Neutrophil (primary cell): ENCODE measurements around the gene TTC3.

Source experiments
- H3K27ac ChIP-seq: fragments of 200-600 bp; sonication (generic); 2 replicates; pipeline ENCODE4 v1.5.1; 2016; ENCODE audit warnings: mild to moderate bottlenecking, moderate library complexity
- H3K27me3 ChIP-seq: fragments of 200-600 bp; sonication (generic); 2 replicates; pipeline ENCODE4 v1.6.0; 2016; ENCODE audit warnings: mild to moderate bottlenecking
- H3K36me3 ChIP-seq: fragments of 200-600 bp; sonication (generic); 2 replicates; pipeline ENCODE4 v1.5.1; 2017
- H3K4me1 ChIP-seq, 2 experiments: fragments of 200-600 bp in 1 of 2; sonication (generic) in 1 of 2; 1 replicate in 1 of 2; 2 replicates in 1 of 2; pipeline versions ENCODE4 v1.5.1 to v1.6.1; 2013 to 2016; ENCODE audit warnings: low read depth in 1 of 2, low read length in 1 of 2, mild to moderate bottlenecking in 1 of 2, moderate library complexity in 1 of 2; ENCODE audit not compliant: control insufficient read depth in 1 of 2, insufficient read depth in 1 of 2
- H3K4me3 ChIP-seq, 2 experiments: fragments of 200-600 bp in 1 of 2; sonication (generic) in 1 of 2; 1 replicate in 1 of 2; 2 replicates in 1 of 2; pipeline ENCODE4 v1.5.1; 2013 to 2016; ENCODE audit warnings: low read depth in 1 of 2, low read length in 1 of 2, mild to moderate bottlenecking in 1 of 2, moderate library complexity in 1 of 2
- H3K9me3 ChIP-seq: fragments of 200-600 bp; sonication (generic); 2 replicates; pipeline ENCODE4 v1.5.1; 2016
- TF ChIP-seq, protein P1 (sequence below): fragments of 200-600 bp; sonication (generic); IDR thresholded peaks from 2 replicates; pipeline ENCODE4 v1.5.1; 2016; ENCODE audit warnings: antibody characterized with exemption

The TTC3 gene

DNA sequence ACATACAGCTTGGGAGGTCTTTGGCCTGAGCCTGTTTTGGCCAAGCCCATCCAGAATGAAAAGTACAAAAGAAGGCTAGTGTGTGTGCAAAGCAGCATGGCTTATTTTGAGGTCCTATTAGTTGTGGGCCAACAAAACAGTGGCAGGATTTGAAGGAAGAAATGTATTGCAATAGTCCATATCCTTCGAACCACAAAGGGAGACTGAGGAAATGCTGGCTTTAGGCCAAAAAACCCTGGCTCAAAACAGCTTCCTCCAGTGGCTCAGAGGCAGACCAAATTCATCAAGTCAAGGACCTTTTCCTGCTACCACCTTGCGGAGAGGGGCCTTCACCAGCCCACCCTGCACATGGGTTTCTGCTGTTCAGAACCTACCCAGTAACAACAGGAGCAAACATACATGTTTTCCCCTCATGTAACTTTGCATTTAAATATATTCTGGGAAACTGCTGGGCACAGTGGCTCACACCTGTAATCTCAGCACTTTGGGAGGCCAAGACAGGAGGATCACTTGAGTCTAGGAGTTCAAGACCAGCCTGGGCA lies 150.8 kb downstream of the TTC3 start:
- TF ChIP-seq, protein P1, sequence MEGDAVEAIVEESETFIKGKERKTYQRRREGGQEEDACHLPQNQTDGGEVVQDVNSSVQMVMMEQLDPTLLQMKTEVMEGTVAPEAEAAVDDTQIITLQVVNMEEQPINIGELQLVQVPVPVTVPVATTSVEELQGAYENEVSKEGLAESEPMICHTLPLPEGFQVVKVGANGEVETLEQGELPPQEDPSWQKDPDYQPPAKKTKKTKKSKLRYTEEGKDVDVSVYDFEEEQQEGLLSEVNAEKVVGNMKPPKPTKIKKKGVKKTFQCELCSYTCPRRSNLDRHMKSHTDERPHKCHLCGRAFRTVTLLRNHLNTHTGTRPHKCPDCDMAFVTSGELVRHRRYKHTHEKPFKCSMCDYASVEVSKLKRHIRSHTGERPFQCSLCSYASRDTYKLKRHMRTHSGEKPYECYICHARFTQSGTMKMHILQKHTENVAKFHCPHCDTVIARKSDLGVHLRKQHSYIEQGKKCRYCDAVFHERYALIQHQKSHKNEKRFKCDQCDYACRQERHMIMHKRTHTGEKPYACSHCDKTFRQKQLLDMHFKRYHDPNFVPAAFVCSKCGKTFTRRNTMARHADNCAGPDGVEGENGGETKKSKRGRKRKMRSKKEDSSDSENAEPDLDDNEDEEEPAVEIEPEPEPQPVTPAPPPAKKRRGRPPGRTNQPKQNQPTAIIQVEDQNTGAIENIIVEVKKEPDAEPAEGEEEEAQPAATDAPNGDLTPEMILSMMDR: no peak
- Histone ChIP-seq H3K27ac (no peak overlapping the region), H3K36me3 (peaks cover 59% of the 10 kb centered on the region), H3K4me3 (no peak overlapping the region), H3K27me3 (peaks cover 16% of the 10 kb centered on the region), H3K9me3 (no peaks in the 10 kb centered on the region), H3K4me1 (peaks cover 38 to 40% of the 10 kb centered on the region in 2 experiments)

DNA sequence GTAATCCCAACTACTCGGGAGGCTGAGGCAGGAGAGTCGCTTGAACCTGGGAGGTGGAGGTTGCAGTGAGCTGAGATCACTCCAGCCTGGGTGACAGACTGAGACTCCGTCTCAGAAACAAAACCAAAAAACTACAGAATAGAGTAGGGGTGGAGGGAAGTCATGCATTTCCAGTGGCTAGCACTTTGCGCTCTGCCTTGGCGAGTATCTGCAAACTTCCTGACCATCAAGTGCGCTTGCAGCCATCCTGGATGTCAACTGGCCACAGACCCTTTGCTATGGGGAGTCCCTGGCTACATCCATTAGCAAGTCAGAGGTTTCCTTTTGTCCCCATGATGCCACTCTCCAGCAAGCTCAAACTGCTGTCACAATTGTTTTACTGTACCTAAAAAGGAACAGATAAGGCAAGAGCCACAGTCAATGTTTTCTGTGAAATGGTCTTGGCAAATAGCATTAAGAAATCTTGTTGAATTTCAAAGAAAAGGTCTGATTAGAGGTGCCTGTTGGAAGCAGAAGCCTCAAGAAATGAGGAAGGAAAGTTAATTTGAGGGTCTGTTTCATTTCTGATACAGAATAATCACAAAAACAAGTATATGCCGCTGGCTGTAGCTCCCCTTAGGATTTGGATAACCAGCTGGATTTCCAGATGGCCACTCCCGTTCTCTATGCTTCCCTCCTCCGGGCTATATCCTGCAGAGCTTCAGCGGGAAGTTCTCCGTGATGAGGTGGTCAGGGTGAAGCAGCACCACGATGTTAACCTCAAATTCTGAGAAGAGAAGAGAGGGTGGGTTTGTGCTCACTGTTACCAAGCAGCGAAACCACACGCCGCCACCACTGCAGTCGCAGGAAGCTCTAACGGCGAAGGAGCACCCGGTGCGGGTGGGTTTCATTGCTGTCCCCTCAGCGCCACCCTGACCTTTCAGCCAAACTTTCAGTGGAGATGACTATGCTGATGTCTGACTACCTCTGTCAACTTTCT lies 152.1 kb downstream of the TTC3 start:
- Histone ChIP-seq H3K36me3 (peaks cover 72% of the 10 kb centered on the region), H3K27ac (peak overlapping the region; percentile 62)

DNA sequence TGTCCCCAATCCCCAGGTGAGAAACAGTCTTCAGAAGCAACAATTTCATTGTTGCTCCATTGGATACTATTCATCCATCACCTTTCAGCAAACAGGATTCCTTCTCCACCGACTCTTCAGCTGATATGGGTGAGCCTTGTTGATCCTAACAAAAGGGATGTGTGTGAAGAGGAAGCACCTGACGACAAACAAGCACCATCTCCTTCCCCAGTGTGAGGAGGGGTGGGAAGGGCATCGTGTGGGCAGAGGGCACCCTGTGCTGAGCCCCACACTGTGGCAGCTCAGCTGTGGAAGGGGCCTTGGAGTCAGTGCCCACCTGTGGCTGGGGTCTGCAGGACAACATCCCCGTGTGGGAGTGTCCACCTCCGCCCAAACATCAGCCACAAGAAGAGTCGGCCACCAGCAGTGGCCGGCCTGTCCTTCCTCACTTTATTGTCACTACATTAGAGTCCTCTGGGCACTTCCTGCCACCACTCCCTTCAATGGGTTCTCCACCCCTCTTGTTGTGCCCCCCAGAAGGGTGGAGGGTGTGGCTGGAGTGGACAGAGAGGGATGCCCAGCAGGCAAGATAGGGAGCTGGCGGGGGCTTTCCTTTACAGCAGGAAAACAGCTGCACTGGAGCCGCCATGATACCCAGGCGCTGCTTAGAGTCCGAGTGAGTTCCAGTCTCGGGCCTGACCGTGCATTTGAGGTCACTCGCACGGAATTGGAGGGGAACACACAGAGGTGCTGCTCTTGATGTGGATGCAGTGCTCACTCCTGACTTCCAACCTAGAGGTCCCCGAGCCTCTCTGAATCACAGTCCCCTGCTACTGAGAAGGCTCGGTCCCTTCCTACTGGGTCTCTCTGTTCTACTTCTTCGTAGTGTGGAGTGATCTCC lies 153.2 kb downstream of the TTC3 start:
- H3K27ac ChIP-seq: peak overlapping the region; percentile 62
- H3K36me3 ChIP-seq: peaks cover 83% of the 10 kb centered on the region
- H3K4me3 ChIP-seq: no peak overlapping the region
- TF ChIP-seq, protein P1: no peak
- H3K9me3 ChIP-seq: no peaks in the 10 kb centered on the region
- peaks cover 22 to 23% of the 10 kb centered on the region in 2 experiments for H3K4me1 ChIP-seq
- no peaks in the 10 kb centered on the region for H3K27me3 ChIP-seq

More for the DNA sequence above, 152.1 kb downstream of the TTC3 start:
- Histone ChIP-seq H3K4me1 (peaks cover 32 to 35% of the 10 kb centered on the region in 2 experiments), H3K9me3 (no peaks in the 10 kb centered on the region), H3K4me3 (no peak overlapping the region), H3K27me3 (peaks cover 4% of the 10 kb centered on the region)
- TF ChIP-seq, protein P1: no peak

DNA sequence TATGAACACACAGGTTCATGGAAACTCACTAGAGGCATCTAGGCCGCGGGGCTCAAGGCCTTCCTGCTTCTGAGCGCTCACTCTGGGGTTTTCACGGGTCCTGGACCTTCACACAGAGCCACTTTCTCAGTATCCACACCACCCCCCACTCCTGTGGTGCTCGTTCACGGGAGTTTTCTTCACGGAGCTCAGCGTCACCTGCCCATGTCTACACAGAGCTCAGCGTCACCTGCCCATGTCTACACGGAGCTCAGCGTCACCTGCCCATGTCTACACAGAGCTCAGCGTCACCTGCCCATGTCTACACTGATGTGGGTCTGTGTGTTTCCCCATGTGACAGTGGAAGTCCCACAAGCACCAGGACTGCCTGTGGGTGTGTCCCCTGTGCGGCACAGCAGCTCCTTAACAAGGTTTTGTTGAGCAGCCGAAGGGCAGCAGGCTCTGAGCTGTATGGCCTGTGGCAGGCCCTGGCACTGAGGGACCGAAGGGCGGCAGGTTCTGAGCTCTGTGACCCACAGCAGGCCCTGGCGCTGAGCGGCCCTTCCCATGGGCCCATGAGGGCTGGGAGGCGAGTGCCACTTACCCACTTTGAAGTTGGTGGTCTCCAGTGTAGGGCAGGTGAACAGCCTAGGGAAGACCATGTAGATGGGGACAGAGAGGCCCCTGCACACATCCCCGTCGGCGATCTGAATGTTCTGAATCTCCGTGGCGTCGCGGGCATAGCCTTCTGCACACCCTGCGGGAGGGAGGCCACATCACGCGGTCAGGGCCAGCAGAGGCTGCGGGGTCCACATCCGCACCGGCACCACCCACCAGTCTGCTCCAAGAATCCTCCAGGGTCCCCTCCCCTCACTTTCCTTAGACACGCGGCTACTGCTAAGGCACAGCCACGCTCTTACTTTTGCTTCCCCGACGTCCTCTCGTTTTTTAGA lies 154.3 kb downstream of the TTC3 start:
- no peak overlapping the region for H3K4me3 ChIP-seq
- TF ChIP-seq, protein P1: no peak
- no peaks in the 10 kb centered on the region for H3K9me3 ChIP-seq
- H3K4me1 ChIP-seq: peaks cover 20% of the 10 kb centered on the region in 2 experiments
- H3K27ac ChIP-seq: no peak overlapping the region
- peaks cover 94% of the 10 kb centered on the region for H3K36me3 ChIP-seq
- H3K27me3 ChIP-seq: no peaks in the 10 kb centered on the region
